ENCODE results near the gene CCDC152.
"Not testable (repeated sequence)": the region's sequence is repeated elsewhere in the genome, so short reads cannot be mapped to it uniquely, and the experiment has no call there.

The CCDC152 gene, protein sequence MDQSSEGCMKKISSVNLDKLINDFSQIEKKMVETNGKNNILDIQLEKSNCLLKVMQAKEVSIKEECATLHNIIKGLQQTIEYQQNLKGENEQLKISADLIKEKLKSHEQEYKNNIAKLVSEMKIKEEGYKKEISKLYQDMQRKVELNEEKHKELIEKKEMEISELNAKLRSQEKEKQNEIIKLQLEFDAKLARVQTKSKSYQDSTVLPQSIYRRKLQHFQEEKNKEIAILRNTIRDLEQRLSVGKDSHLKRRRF

DNA sequence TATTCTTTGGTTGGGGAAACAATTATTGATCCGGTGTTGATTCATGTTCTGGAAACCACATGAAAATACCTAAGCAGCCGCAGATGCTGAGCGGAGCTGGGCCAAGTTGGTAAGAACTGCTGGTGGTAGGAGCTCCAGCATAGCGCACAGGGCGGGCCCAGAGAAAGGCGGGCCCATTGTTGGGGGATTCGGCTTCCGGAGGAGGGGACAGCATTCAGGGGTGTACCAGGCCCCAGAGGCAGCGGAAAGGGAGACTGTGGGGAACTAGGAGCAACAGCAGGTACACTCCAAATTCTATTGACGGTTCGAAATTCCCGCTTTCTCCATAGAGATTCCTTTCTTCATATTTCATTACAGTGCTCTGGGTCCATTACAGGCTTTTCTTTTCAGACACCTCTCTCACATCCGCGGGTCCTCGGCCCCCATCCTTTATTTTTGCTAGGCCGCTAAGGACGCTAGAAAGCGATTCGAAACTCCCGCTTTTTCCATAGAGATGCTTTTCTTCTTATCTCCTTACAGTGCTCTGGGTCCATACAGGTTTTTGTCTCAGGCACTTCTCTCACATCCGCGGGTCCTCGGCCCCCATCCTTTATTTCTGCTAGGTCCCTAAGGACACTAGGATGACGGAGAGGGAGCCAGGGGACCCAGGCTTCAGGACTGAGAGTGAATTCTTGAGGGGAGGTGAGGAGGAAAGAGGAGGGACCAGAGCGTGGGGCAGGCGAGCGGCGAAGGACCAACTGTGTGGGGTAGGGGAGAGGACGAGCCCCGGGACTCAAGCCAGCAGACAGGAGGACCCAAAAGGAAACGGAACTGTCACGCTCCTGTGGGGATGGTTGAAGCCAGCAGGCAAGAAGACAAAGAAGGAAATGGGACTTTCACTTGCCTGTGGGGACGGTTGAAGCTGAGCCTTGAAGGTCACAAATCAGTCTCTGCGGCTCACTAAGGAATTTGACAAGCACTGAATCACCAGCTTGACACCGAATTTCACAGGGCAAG is at the start of gene CCDC152:
TSS of gene CCDC152 (plus strand) at position 213 of the 996 bp plus-strand sequence. CDS start 2,304 bp downstream, outside the sequence.
- no peaks in the 10 kb centered on the region for H3K9me3 Mint-ChIP-seq
- H3K4me1 Mint-ChIP-seq = peaks cover 11% of the 10 kb centered on the region
- H3K27me3 Mint-ChIP-seq = peaks cover 29% of the 10 kb centered on the region
- peak within 1 kb of the TSS; percentile 83 for H3K27ac Mint-ChIP-seq (ENCODE audit: low read depth)
- H3K4me3 Mint-ChIP-seq = peak within 1 kb of the TSS; percentile 86
- H3K36me3 Mint-ChIP-seq (ENCODE audit: insufficient read depth) = peaks cover 5% of the 10 kb centered on the region
- DNase-seq (ENCODE audit: low spot score in 2 of 2) (peak; percentile 20 to 32), ATAC-seq (replicated peaks; ENCODE audit: extremely low read depth, poor library complexity, severe bottlenecking) (peak; percentile 88)

DNA sequence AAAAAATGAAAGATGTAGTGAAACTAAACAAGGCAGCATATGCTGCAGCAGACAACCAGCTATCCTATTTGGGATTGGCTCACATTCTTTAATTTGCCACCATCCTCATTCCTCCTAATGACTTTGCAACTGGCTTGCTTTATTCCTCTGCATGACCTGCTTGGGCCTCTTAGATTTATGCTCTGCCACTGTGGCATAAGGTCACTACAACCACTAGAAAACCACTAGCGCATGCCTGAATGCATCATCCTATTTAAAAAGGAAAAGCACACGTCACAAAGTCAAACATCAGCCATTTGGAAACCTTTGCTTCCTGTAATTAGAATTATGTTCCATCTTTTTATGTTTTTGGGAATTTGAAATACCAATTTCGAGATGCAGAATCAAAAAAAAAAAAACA is 40.8 kb upstream of the CCDC152 start:
- no peaks in the 10 kb centered on the region for H3K36me3 Mint-ChIP-seq (ENCODE audit: insufficient read depth)
- peaks cover 15% of the 10 kb centered on the region for H3K4me1 Mint-ChIP-seq
- no peak for DNase-seq (ENCODE audit: low spot score in 2 of 2)
- no peaks in the 10 kb centered on the region for H3K9me3 Mint-ChIP-seq
- H3K27ac Mint-ChIP-seq (ENCODE audit: low read depth) = no peak overlapping the region
- no peak for ATAC-seq (replicated peaks; ENCODE audit: extremely low read depth, poor library complexity, severe bottlenecking)
- H3K27me3 Mint-ChIP-seq = peaks cover 21% of the 10 kb centered on the region
- no peak overlapping the region for H3K4me3 Mint-ChIP-seq

DNA sequence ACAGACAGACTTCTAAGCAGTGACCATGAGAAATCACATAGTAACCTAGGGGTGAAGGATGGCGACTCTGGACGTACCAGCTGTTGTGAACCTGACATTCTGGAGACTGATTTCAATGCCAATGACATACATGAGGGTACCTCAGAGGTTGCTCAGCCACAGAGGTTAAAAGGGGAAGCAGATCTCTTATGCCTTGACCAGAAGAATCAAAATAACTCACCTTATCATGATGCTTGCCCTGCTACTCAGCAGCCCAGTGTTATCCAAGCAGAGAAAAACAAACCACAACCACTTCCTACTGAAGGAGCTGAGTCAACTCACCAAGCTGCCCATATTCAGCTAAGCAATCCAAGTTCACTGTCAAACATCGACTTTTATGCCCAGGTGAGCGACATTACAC is 38.0 kb upstream of the CCDC152 start:
- peaks cover 14% of the 10 kb centered on the region for H3K27me3 Mint-ChIP-seq
- DNase-seq (ENCODE audit: low spot score in 2 of 2) = no peak
- H3K4me3 Mint-ChIP-seq = peak overlapping the region; percentile 33
- H3K4me1 Mint-ChIP-seq = peaks cover 15% of the 10 kb centered on the region
- peak; percentile 79 for ATAC-seq (replicated peaks; ENCODE audit: extremely low read depth, poor library complexity, severe bottlenecking)
- no peaks in the 10 kb centered on the region for H3K9me3 Mint-ChIP-seq
- H3K27ac Mint-ChIP-seq (ENCODE audit: low read depth) = no peak overlapping the region
- H3K36me3 Mint-ChIP-seq (ENCODE audit: insufficient read depth) = no peaks in the 10 kb centered on the region

DNA sequence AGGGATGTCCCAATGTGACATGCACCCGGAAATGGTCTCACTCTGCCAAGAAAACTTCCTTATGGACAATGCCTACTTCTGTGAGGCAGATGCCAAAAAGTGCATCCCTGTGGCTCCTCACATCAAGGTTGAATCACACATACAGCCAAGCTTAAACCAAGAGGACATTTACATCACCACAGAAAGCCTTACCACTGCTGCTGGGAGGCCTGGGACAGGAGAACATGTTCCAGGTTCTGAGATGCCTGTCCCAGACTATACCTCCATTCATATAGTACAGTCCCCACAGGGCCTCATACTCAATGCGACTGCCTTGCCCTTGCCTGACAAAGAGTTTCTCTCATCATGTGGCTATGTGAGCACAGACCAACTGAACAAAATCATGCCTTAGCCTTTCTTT is 37.6 kb upstream of the CCDC152 start:
- Mint-ChIP-seq H3K27me3 (peaks cover 17% of the 10 kb centered on the region), H3K27ac (ENCODE audit: low read depth) (no peak overlapping the region), H3K4me1 (peaks cover 15% of the 10 kb centered on the region), H3K9me3 (no peaks in the 10 kb centered on the region), H3K36me3 (ENCODE audit: insufficient read depth) (no peaks in the 10 kb centered on the region), H3K4me3 (peak overlapping the region; percentile 33)
- no peak for DNase-seq (ENCODE audit: low spot score in 2 of 2)
- ATAC-seq (replicated peaks; ENCODE audit: extremely low read depth, poor library complexity, severe bottlenecking) = no peak

DNA sequence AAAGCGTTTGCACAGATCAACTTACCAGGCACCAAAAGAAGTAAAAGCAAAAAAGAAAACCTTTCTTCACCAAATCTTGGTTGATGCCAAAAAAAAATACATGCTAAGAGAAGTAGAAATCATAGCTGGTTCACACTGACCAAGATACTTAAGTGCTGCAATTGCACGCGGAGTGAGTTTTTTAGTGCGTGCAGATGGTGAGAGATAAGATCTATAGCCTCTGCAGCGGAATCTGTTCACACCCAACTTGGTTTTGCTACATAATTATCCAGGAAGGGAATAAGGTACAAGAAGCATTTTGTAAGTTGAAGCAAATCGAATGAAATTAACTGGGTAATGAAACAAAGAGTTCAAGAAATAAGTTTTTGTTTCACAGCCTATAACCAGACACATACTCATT is 36.4 kb upstream of the CCDC152 start:
- Mint-ChIP-seq H3K4me3 (no peak overlapping the region), H3K36me3 (ENCODE audit: insufficient read depth) (no peaks in the 10 kb centered on the region), H3K27me3 (peaks cover 17% of the 10 kb centered on the region), H3K27ac (ENCODE audit: low read depth) (no peak overlapping the region), H3K9me3 (no peaks in the 10 kb centered on the region), H3K4me1 (peaks cover 15% of the 10 kb centered on the region)
- no peak for DNase-seq (ENCODE audit: low spot score in 2 of 2)
- no peak for ATAC-seq (replicated peaks; ENCODE audit: extremely low read depth, poor library complexity, severe bottlenecking)

DNA sequence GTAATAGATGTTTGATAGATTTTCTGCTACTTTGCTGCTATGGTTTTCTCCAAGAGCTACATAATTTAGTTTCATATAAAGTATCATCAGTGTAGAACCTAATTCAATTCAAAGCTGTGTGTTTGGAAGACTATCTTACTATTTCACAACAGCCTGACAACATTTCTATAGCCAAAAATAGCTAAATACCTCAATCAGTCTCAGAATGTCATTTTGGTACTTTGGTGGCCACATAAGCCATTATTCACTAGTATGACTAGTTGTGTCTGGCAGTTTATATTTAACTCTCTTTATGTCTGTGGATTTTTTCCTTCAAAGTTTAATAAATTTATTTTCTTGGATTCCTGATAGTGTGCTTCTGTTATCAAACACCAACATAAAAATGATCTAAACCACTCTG is 35.1 kb upstream of the CCDC152 start:
- Mint-ChIP-seq H3K4me3 (no peak overlapping the region), H3K27ac (ENCODE audit: low read depth) (no peak overlapping the region), H3K4me1 (peaks cover 15% of the 10 kb centered on the region), H3K9me3 (no peaks in the 10 kb centered on the region), H3K27me3 (peaks cover 28% of the 10 kb centered on the region), H3K36me3 (ENCODE audit: insufficient read depth) (no peaks in the 10 kb centered on the region)
- ATAC-seq (replicated peaks; ENCODE audit: extremely low read depth, poor library complexity, severe bottlenecking) = no peak
- no peak for DNase-seq (ENCODE audit: low spot score in 2 of 2)

DNA sequence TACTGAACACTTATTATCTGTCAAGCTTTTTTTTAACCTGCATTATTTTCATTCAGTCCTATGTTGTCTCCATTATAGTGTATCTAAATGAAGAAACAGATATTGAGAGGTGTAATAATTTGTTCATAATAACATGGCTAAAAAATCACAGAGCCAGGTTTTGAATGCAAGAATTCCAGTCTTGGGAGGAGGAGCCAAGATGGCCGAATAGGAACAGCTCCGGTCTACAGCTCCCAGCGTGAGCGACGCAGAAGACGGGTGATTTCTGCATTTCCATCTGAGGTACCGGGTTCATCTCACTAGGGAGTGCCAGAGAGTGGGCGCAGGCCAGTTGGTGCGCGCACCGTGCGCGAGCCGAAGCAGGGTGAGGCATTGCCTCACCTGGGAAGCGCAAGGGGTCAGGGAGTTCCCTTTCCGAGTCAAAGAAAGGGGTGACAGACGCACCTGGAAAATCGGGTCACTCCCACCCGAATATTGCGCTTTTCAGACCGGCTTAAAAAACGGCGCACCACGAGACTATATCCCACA is 22.0 kb upstream of the CCDC152 start:
- ATAC-seq (replicated peaks; ENCODE audit: extremely low read depth, poor library complexity, severe bottlenecking) = not testable (repeated sequence)

DNA sequence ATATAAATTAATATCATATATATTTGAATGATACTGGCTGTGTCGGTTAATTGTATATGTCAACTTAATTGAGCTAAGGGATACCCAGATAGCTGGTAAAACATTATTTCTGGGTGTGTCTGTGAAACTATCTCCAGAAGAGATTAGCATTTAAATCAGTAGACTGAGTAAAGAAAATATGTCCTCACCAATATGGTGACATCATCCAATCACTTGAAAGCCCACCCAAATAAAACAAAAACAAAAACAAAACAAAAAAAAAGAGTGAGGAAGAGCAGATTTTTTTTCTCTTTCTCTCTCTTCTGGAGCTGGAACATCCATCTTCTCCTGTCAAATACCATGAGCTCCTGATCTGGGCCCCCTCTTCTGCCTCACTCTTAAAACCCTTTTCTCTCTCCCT is 15.7 kb upstream of the CCDC152 start:
- no peak overlapping the region for H3K27ac Mint-ChIP-seq (ENCODE audit: low read depth)
- no peaks in the 10 kb centered on the region for H3K27me3 Mint-ChIP-seq
- no peaks in the 10 kb centered on the region for H3K36me3 Mint-ChIP-seq (ENCODE audit: insufficient read depth)

More for the DNA sequence above, 22.0 kb upstream of the CCDC152 start:
- H3K4me3 Mint-ChIP-seq; H3K9me3 Mint-ChIP-seq; DNase-seq (ENCODE audit: low spot score in 2 of 2); H3K4me1 Mint-ChIP-seq; H3K36me3 Mint-ChIP-seq (ENCODE audit: insufficient read depth); H3K27ac Mint-ChIP-seq (ENCODE audit: low read depth): not testable (repeated sequence)
- H3K27me3 Mint-ChIP-seq = peaks cover 12% of the 10 kb centered on the region

DNA sequence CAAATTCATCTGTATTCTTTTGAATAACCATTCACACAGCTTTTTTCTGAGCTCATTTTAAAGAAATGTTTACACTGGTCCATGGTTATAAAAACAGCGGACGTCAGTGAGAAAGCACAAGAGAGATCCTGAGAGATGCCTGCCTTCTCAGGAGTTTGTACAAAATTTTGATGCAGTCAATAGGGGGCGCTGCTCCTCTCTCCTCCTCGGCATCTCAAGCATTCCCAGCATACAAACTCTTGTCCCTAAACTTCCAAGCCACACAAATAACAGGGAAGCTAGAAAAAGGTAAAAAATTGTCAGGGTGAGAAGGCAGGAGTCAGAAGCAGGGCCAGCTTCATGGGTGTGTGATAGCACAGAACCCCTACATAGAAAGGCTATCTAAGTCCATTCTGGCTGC is 11.2 kb upstream of the CCDC152 start:
- no peaks in the 10 kb centered on the region for H3K27me3 Mint-ChIP-seq
- peaks cover 4% of the 10 kb centered on the region for H3K4me1 Mint-ChIP-seq
- ATAC-seq (replicated peaks; ENCODE audit: extremely low read depth, poor library complexity, severe bottlenecking) (no peak), DNase-seq (ENCODE audit: low spot score in 2 of 2) (no peak)
- no peak overlapping the region for H3K4me3 Mint-ChIP-seq
- H3K36me3 Mint-ChIP-seq (ENCODE audit: insufficient read depth) = peaks cover 2% of the 10 kb centered on the region
- H3K27ac Mint-ChIP-seq (ENCODE audit: low read depth) = no peak overlapping the region
- H3K9me3 Mint-ChIP-seq = no peaks in the 10 kb centered on the region

More for the DNA sequence above, 15.7 kb upstream of the CCDC152 start:
- Mint-ChIP-seq H3K4me1 (no peaks in the 10 kb centered on the region), H3K9me3 (no peaks in the 10 kb centered on the region), H3K4me3 (no peak overlapping the region)
- ATAC-seq (replicated peaks; ENCODE audit: extremely low read depth, poor library complexity, severe bottlenecking) (no peak), DNase-seq (ENCODE audit: low spot score in 2 of 2) (no peak)

DNA sequence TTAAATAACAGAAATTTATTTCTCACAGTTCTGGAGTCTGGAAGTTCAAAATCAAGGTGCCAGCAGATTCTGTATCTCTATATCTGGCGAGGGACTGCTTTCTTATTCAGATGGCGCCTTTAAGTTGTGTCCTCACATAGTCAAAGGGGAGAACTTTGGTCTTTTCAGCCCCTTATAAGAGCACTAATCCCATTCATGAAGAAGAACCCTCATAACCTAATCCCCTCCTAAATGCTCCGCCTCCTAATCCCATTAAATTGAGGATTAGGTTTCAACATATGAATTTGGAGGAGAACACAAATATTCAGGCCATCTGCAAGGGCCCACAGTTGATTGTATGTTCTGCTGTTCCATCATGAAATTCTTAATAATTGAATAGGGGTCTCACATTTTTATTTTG is 10.8 kb upstream of the CCDC152 start:
- Mint-ChIP-seq H3K9me3 (no peaks in the 10 kb centered on the region), H3K27me3 (no peaks in the 10 kb centered on the region), H3K4me3 (no peak overlapping the region), H3K36me3 (ENCODE audit: insufficient read depth) (peaks cover 2% of the 10 kb centered on the region), H3K27ac (ENCODE audit: low read depth) (no peak overlapping the region), H3K4me1 (peaks cover 4% of the 10 kb centered on the region)
- no peak for DNase-seq (ENCODE audit: low spot score in 2 of 2)
- no peak for ATAC-seq (replicated peaks; ENCODE audit: extremely low read depth, poor library complexity, severe bottlenecking)

DNA sequence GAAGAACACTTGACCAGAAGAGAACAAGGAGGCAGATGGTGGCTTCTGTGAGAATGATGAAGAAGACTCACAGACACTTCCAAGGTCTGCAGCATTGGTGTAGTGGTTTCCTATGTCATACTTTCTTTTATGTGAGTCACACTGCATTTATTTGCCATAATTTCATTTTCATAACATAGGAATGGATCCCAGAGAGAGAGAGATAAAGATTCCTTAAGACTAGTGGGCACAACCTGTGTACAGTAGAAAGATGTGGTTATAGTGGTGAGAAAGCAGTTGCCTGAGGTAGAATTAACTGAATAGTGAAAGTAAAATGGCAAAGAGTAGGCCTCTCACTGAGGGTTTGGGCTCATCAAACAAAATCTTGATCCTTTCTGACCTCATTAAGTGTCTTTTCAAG is 7.6 kb upstream of the CCDC152 start:
- H3K4me1 Mint-ChIP-seq = peaks cover 4% of the 10 kb centered on the region
- H3K9me3 Mint-ChIP-seq = no peaks in the 10 kb centered on the region
- no peak overlapping the region for H3K4me3 Mint-ChIP-seq
- no peak overlapping the region for H3K27ac Mint-ChIP-seq (ENCODE audit: low read depth)
- peaks cover 2% of the 10 kb centered on the region for H3K36me3 Mint-ChIP-seq (ENCODE audit: insufficient read depth)
- DNase-seq (ENCODE audit: low spot score in 2 of 2) = no peak
- peak; percentile 64 for ATAC-seq (replicated peaks; ENCODE audit: extremely low read depth, poor library complexity, severe bottlenecking)
- H3K27me3 Mint-ChIP-seq = no peaks in the 10 kb centered on the region

DNA sequence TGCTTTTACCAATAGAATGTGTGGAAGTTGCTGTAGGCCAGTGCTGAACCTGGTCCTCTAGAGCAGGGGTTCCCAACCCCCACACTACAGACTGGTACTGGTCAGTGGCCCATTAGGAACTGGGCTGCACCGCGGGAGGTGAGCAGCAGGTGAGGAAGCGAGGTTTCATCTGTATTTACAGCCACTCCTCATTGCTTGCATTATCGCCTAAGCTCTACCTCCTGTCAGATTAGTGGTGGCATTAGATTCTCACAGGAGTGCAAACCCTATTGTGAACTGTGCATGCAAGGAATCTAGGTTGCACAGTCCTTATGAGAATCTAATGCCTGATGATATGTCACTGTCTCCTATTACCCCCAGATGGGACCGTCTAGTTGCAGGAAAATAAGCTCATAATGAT is 6.1 kb upstream of the CCDC152 start:
- Mint-ChIP-seq H3K36me3 (ENCODE audit: insufficient read depth) (peaks cover 2% of the 10 kb centered on the region), H3K4me3 (no peak overlapping the region), H3K27ac (ENCODE audit: low read depth) (no peak overlapping the region), H3K27me3 (no peaks in the 10 kb centered on the region), H3K9me3 (no peaks in the 10 kb centered on the region), H3K4me1 (peaks cover 4% of the 10 kb centered on the region)
- ATAC-seq (replicated peaks; ENCODE audit: extremely low read depth, poor library complexity, severe bottlenecking) (no peak), DNase-seq (ENCODE audit: low spot score in 2 of 2) (no peak)

Measured in central memory CD8-positive, alpha-beta T cell (primary cell).